NCI-H510A treated with DMSO at 0.1 percent for 48 hours (cell line): ENCODE results near the gene RRAGA.
"Not testable (repeated sequence)": the region's sequence is repeated elsewhere in the genome, so short reads cannot be mapped to it uniquely, and the experiment has no call there.

Source experiments
- DNase-seq: peaks from one replicate; lab custom pipeline; 2025; lab: John Stamatoyannopoulos, UW

RRAGA gene, protein sequence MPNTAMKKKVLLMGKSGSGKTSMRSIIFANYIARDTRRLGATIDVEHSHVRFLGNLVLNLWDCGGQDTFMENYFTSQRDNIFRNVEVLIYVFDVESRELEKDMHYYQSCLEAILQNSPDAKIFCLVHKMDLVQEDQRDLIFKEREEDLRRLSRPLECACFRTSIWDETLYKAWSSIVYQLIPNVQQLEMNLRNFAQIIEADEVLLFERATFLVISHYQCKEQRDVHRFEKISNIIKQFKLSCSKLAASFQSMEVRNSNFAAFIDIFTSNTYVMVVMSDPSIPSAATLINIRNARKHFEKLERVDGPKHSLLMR

GRCh38 chr9:19048966-19049916 is at the start of gene RRAGA:
Gene RRAGA, plus strand, starts transcription at chr9:19049427. Its CDS starts 233 bp downstream, at chr9:19049660.
- peak; percentile 81 for DNase-seq

GRCh38 chr9:19000133-19000532 is 49.1 kb upstream of the RRAGA start:
- DNase-seq: no peak

- no peak for DNase-seq
These were observed 39.7 kb upstream of the RRAGA start for GRCh38 chr9:19009391-19009965.

- DNase-seq: no peak
These were observed 31.0 kb upstream of the RRAGA start for GRCh38 chr9:19018201-19018600.

- no peak for DNase-seq
These were observed 28.3 kb upstream of the RRAGA start for GRCh38 chr9:19020886-19021455.

DNA sequence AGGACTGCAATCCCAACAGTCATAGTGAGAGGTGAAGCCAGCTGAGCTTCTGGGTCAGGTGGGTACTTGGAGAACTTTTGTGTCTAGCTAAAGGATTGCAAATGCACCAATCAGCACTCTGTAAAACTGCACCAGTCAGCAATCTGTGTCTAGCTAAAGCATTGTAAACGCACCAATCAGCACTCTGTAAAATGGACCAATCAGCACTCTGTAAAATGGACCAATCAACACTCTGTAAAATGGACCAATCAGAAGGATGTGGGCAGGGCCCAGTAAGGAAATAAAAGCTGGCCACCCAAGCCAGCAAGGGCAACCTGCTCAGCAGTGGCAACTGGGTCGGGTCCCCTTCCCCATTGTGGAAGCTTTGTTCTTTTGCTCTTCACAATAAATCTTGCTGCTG is 27.6 kb upstream of the RRAGA start:
- DNase-seq: not testable (repeated sequence)

- DNase-seq: no peak
These were observed 27.0 kb upstream of the RRAGA start for GRCh38 chr9:19022206-19022605.

GRCh38 chr9:19023078-19023477 is 26.1 kb upstream of the RRAGA start:
- peak; percentile 15 for DNase-seq

DNA sequence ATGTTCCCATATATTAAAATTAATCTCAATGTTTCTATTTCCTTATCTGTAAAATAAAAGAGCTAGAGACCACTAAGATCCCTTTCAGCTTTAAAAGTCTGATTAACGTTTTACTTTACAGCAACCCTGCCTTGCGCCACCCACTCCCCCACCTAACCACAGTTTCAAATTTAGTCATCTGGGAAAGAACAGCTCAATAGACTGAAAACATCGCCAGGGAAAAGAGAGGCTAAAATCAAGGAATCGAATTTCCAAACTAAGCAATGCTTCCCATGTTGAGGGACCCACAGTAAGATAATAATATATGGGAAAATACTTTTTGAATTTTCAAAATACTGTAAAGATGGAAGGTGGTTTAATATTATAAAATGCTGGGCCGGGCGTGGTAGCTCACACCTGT is 22.9 kb upstream of the RRAGA start:
- DNase-seq: no peak

DNA sequence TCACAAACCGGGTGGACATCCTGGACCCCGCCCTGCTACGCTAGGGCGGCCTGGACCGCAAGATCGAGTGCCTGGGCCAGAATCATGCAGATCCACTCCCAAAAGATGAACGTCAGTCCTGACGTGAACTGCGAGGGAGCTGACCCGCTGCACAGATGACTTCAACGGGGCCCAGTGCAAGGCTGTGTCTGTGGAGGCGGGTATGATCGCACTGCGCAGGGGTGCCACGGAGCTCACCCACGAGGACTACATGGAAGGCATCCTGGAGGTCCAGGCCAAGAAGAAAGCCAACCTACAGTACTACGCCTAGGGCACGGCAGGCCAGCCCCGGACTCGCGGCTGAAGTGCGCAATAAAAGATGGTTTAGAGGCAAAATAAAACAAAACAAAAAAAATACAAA is 21.4 kb upstream of the RRAGA start:
- no peak for DNase-seq

GRCh38 chr9:19028835-19029451 is 20.3 kb upstream of the RRAGA start:
- DNase-seq: peak; percentile 66

GRCh38 chr9:19030899-19031298 is 18.3 kb upstream of the RRAGA start:
- no peak for DNase-seq

DNA sequence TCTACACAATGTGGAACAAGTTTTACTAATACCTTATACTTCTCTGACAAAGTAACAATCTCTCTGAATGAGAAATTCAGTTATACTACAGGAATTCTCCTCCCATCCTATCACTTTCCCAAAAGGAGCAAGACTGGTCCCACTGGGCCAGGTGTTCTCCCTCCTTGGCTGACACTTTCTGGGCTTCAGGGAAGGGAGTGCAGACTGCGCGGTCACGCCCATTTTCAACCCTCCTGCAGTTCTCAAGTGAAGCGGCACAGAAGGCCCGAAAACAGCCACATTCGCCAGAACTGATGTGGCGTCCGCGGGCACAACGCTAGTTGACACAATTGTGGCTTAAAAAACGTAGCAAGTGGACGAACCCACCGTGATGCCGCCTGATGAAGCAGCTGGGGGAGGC is 16.8 kb upstream of the RRAGA start:
- DNase-seq: no peak

DNA sequence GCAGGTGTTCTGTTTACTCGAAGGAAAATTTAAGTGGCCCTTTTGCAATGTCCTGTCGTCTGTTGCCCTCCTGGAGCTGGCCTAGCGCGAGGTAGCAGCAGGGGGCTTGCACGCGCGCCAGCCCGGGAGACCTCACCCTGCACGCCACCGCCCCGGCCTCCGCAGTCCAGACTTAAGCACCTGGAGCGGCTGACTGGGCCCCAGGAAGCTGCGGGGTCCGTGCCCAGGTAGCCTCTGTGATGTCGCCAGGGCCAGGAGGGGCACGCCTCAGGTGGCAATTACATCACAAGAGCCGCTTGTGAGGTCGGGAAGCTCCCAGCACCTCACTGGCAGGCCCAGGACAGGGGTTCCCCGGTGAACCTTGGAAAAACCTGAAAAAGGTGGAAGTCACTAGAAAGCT is 16.2 kb upstream of the RRAGA start, which contains the start of gene SAXO1:
SAXO1 (minus strand) TSS at position 195 of the 400 bp plus-strand sequence. CDS start 301 bp downstream, outside the sequence.
- DNase-seq: peak; percentile 33

DNA sequence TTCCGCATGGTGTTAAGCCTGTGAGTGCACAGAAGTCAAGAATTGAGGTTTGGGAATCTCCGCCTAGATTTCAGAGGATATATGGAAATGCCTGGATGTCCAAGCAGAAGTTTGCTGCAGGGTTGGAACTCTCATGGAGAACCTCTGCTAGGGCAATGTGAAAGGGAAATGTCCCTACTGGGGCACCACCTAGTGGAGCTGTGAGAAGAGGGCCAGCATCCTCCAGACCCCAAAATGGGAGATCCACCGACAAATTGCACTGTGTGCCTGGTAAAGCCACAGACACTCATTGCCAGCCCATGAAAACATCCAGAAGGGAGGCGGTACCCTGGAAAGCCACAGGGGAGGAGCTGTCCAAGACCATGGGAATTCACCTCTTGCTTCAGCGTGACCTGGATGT is 12.6 kb upstream of the RRAGA start:
- DNase-seq: no peak

- no peak for DNase-seq
These were observed 850 bp downstream of the RRAGA start for GRCh38 chr9:19049917-19050636.

- peak; percentile 25 for DNase-seq
These were observed 1.7 kb downstream of the RRAGA start for GRCh38 chr9:19050637-19051591.

GRCh38 chr9:19057033-19057432 is 7.8 kb downstream of the RRAGA start:
- DNase-seq: no peak

- DNase-seq: no peak
These were observed 25.0 kb downstream of the RRAGA start for GRCh38 chr9:19074229-19074628.

DNA sequence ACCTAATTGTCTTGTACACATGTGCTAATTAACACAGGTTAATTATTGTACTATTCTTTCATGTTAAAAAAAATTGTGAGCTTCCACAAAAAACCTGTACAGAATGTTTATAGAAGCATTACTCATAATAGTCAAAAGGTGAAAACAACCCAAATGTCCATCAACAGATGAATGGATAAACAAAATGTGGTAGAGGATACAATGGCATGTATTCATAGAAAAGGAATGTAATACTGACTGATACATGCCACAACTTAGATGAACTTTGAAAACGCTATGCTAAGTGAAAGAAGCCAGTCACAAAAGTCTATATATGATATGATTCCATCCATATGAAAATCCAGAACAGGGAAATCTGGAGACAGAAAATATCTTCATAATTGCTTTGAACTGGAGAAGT is 25.6 kb downstream of the RRAGA start:
- DNase-seq: no peak
